Fibroblast of the conjunctiva (primary cell): ENCODE results near the gene LEKR1.
"Not testable (repeated sequence)": the region's sequence is repeated elsewhere in the genome, so short reads cannot be mapped to it uniquely, and the experiment has no call there.

Experiments used
- DNase-seq: peaks from one replicate; pipeline ENCODE4 v3.0.0-alpha.2; 2010; ENCODE audit warnings: low read depth

Gene LEKR1

GRCh38 chr3:156808025-156808424 is 18.1 kb upstream of the LEKR1 start:
- no peak for DNase-seq

- no peak for DNase-seq
These were observed 14.9 kb upstream of the LEKR1 start for GRCh38 chr3:156811089-156811862.

- no peak for DNase-seq
These were observed 13.4 kb upstream of the LEKR1 start for GRCh38 chr3:156812521-156813335.

GRCh38 chr3:156814295-156814694 is 11.9 kb upstream of the LEKR1 start:
- no peak for DNase-seq

- no peak for DNase-seq
These were observed 9.9 kb upstream of the LEKR1 start for GRCh38 chr3:156816091-156816793.

GRCh38 chr3:156816794-156817645 is 9.1 kb upstream of the LEKR1 start:
- DNase-seq = no peak

- no peak for DNase-seq
These were observed 8.4 kb upstream of the LEKR1 start for GRCh38 chr3:156817646-156818272.

- no peak for DNase-seq
These were observed 7.9 kb upstream of the LEKR1 start for GRCh38 chr3:156818273-156818651.

- DNase-seq = no peak
These were observed 7.3 kb upstream of the LEKR1 start for GRCh38 chr3:156818890-156819289.

- DNase-seq = no peak
These were observed 6.1 kb upstream of the LEKR1 start for GRCh38 chr3:156819842-156820691.

GRCh38 chr3:156820692-156821080 is 5.5 kb upstream of the LEKR1 start:
- DNase-seq = no peak

GRCh38 chr3:156822626-156823260 is 3.4 kb upstream of the LEKR1 start:
- DNase-seq = not testable (repeated sequence)

- DNase-seq = no peak
These were observed 384 bp upstream of the LEKR1 start for GRCh38 chr3:156825795-156826143.

- no peak for DNase-seq
These were observed 1.0 kb downstream of the LEKR1 start for GRCh38 chr3:156826896-156827882.

GRCh38 chr3:156831006-156831405 is 4.9 kb downstream of the LEKR1 start:
- DNase-seq = no peak

- DNase-seq = no peak
These were observed 8.3 kb downstream of the LEKR1 start for GRCh38 chr3:156834435-156834834.

- DNase-seq = no peak
These were observed 8.9 kb downstream of the LEKR1 start for GRCh38 chr3:156834962-156835535.

- no peak for DNase-seq
These were observed 10.5 kb downstream of the LEKR1 start for GRCh38 chr3:156836701-156837100.
